Measurements from ENCODE around the gene HNRNPDL.

The HNRNPDL gene

DNA sequence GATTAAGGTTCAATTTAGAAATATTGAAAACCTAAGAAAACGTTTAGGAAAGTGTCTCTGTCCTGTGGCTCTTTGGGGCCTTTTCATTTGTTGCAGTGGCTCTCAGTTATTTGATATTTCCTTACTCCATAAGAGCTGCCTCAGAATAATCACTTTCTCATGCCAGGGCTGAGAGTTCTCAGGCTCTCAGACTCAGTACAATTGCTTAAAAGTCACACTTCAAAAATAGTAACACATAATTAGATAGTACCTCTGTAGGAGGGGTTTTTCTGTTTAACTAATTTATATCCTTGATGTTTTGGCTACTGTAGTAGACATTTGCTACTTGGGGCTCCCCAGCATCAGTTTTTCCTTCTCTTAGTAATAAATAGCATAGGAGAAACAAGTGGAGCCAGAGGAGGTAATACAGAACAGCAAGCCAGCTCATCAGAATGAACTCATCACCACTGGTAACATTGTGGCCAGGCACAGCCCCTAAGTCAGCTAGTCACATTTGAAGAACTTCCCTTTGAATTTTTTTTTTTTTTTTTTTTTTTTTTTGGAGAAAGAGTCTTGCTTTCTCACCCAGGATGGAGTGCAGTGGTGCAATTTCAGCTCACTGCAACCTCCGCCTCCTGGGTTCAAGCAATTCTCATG is 48.5 kb downstream of the HNRNPDL start:
- no peak for FAIRE-seq

DNA sequence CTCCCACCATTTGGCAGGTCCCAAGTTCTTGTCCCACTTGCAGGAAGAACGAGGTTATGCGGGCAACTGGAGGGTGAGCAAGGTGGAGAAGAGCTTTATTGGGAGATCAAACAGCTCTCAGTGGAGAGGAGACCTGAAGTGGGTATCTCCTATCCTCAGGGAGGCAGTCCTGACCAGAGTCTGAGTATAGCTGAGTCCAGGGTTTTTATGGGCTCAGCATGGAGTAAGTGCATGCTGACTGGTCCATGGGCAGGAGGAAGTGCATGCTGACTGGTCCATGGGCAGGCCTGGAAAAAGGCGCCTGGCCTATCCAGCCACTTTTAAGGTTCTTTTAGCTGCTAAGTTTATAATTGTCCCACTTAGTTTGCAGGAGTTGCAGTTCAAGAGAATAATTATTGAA is 49.0 kb downstream of the HNRNPDL start:
- no peak for FAIRE-seq

DNA sequence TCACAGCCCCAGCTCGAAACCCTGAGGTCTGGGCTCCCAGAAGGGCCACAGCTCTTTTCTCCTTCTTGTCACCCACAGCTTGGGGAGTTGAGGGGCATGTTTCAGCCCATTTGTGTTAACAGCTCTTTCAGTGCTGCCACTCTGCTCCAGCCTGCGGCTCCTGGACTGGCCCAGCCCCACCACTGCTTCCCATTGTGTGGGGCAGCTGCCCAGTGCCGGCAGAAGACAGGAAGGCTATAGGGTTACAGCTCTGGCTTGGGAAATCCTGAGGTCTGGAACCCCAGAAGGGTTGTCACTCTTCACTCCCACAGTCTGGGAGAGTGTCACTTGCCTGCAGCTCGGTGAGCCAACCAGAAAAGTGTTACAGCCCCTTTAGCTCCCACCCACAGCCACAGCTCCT is 49.4 kb downstream of the HNRNPDL start:
- FAIRE-seq, result no peak

DNA sequence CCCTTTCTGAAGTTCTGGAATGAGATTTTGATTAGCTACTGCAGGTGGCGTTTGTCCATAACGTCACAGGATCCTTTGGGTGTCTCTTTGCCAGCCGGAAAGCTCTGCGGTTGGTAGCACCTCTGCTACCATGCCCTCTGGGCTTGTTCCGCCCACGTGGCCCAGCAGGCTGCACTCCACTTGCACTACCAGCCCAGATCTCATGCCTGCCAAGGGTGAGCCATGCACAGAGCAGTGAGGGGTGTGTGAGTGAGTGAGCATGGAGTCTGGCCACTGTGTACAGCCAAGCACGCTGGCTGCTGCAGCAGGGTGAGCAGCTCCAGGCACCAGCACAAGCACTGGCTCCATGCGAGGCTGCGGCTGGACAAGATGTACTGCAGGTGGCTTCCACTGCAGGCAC is 49.9 kb downstream of the HNRNPDL start:
- no peak for FAIRE-seq

DNA sequence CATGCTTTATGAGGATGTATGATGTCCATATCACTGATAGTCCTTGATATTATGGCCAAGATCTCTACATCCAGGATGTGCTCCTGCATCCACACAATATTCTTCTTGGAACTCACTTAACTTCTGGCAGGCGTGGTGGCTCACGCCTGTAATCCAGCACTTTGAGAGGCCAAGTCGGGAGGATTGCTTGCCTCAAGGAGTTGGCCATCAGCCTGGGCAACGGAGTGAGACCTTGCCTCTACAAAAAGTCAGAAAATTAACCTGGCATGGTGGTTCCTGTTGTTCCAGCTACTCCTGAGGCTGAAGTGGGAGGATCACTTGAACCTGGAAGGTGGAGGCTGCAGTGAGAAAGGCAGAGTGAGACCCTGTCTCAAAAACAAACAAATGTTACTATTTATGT is 54.2 kb downstream of the HNRNPDL start:
- no peak for FAIRE-seq

DNA sequence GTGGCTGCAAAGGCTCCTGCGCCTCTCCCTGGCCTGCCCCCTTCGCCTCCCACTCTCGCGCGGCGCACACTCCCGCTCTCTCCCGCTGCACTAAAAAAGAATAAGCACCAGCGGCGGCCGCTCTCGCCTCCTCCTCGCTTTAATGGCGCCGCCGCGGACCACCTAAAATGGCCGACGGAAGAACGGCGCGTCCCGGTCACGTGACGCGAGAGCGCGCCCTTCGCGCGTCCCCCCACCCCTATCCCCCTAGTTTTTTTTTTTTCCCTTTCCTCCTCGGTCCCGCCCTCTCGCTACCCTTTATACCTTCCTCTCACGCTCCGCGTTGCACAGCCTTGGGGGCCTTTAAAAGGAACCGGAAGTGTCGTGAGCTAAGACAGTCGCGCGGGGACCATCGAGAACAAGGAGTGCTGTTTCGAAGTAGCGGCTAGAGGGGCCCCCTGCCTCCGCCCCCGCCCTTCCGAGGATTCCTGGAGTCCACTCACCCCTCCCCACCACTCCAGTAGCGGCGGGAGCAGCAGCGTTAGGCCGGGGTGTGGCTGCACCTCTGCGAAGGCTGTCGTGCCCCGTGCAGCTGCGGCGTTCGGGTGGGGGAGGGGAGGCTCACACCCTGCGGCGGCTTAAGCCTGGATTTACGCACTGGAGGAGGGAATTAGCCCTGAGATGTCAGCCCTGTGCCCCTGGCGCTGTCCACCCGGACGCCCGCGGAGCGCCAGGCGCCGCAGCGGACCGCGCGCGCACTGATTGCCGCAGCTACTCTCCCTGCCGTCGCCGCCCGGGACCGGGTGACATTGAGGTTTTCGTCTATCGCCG is 56.2 kb downstream of the HNRNPDL start, which contains the start of gene HNRNPD:
TSS of gene HNRNPD (minus strand) at position 176 of the 810 bp plus-strand sequence. CDS start 313 bp downstream, outside the sequence.
- peak; percentile 97 for FAIRE-seq

DNA sequence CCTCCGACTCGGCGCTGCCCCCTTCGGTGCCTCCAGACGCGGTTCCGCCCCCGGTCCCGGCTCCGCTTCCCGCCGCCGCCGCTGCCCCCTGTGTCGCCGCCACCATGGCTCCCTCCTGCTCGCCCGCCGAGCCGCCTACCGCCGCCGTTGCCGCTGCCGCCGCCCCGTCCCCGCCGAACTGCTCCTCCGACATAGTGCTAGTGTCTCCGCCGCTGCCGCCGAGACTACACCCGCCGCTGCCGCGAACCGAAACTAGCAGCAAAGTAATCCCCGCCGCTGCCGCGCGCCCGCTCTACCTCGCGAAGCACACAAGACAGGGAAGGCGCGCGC is 56.8 kb downstream of the HNRNPDL start:
- no peak for FAIRE-seq
